Stimulated activated CD8-positive, alpha-beta memory T cell treated with anti-CD3 and anti-CD28 coated beads, Interleukin-7, amount 100 ng/mL, for 48 hours (primary cell): Measurements from ENCODE around the gene CRTAC1.

Experiments used
- DNase-seq, 2 donors: peaks; one replicate each; pipeline ENCODE4 v3.0.0-alpha.2; 2020; ENCODE audit warnings: low read depth in 1 of 2; ENCODE audit errors: extremely low read depth in 1 of 2

Gene CRTAC1

GRCh38 chr10:98030093-98030821 lies at the start of gene CRTAC1:
Gene CRTAC1, minus strand, starts transcription at chr10:98030621. Its CDS starts 149 bp downstream, at chr10:98030472.
- no peak for DNase-seq

GRCh38 chr10:98078774-98079173 lies 48.4 kb upstream of the CRTAC1 start:
- DNase-seq: no peak

GRCh38 chr10:98077223-98077622 lies 46.8 kb upstream of the CRTAC1 start:
- DNase-seq: no peak

GRCh38 chr10:98076086-98076485 lies 45.7 kb upstream of the CRTAC1 start:
- DNase-seq: no peak

- DNase-seq: no peak
Measured at GRCh38 chr10:98074315-98074911, 44.0 kb upstream of the CRTAC1 start.

GRCh38 chr10:98067165-98067564 lies 36.7 kb upstream of the CRTAC1 start:
- DNase-seq: no peak

GRCh38 chr10:98063740-98064027 lies 33.3 kb upstream of the CRTAC1 start:
- no peak for DNase-seq

- no peak for DNase-seq
Measured at GRCh38 chr10:98062424-98062823, 32.0 kb upstream of the CRTAC1 start.

GRCh38 chr10:98060079-98060478 lies 29.7 kb upstream of the CRTAC1 start:
- no peak for DNase-seq

- no peak for DNase-seq
Measured at GRCh38 chr10:98058295-98058694, 27.9 kb upstream of the CRTAC1 start.

- DNase-seq: no peak
Measured at GRCh38 chr10:98055841-98056516, 25.6 kb upstream of the CRTAC1 start.

GRCh38 chr10:98047009-98047741 lies 16.8 kb upstream of the CRTAC1 start:
- DNase-seq: no peak

GRCh38 chr10:98045785-98046389 lies 15.5 kb upstream of the CRTAC1 start:
- DNase-seq: peak; percentile 17 to 33

GRCh38 chr10:98041352-98042043 lies 11.1 kb upstream of the CRTAC1 start:
- peak in 1 of 2 donors; percentile 24 for DNase-seq

- DNase-seq: no peak
Measured at GRCh38 chr10:98039690-98040381, 9.4 kb upstream of the CRTAC1 start.

- DNase-seq: no peak
Measured at GRCh38 chr10:98038288-98038687, 7.9 kb upstream of the CRTAC1 start.

GRCh38 chr10:98035599-98035998 lies 5.2 kb upstream of the CRTAC1 start:
- no peak for DNase-seq

- DNase-seq: no peak
Measured at GRCh38 chr10:98033515-98033914, 3.1 kb upstream of the CRTAC1 start.

- DNase-seq: no peak
Measured at GRCh38 chr10:98031440-98031839, 1.0 kb upstream of the CRTAC1 start.

GRCh38 chr10:98030991-98031431 lies 590 bp upstream of the CRTAC1 start:
- no peak for DNase-seq
